Measurements from ENCODE around the gene SPEM2.

Gene SPEM2

DNA sequence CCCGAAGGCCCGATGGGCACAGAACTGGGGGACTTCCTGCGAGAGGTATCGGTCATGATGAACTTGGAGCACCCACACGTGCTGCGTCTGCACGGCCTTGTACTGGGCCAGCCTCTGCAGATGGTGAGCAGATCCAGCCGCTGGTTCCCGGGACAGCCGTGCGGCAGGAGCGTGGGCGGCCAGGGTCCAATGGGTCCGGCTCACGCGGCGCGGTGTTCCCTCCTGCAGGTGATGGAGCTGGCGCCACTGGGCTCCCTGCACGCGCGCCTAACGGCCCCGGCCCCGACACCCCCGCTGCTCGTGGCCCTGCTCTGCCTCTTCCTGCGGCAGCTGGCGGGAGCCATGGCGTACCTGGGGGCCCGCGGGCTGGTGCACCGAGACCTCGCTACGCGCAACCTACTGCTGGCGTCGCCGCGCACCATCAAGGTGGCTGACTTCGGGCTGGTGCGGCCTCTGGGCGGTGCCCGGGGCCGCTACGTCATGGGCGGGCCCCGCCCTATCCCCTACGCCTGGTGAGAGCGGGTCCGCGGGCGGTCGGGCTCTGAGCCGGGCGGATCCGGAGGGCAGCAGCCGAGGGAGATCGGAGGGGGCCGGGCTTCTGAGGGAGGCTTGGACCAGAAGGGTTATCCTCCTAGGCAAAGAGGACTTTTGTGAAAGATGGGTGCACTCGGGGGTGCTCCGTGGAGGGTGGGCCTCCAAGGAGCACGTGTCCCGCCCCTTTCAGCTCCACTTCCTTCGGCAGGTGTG is 41.5 kb upstream of the SPEM2 start:
- peaks cover 9% of the 10 kb centered on the region; the same call in 1 of the 2 replicates for H3K9me3 ChIP-seq (ENCODE audit: insufficient read depth, low read length)
- no peak for TF ChIP-seq EZH2phosphoT487 (conservative IDR thresholded peaks at IDR 0.05; ENCODE audit: low read length)
- TF ChIP-seq CTCF (IDR thresholded peaks at IDR 0.05; ENCODE audit: insufficient read depth, low read length, poor library complexity, severe bottlenecking) = no peak
- H3K4me2 ChIP-seq (ENCODE audit: low read depth, low read length, poor library complexity, severe bottlenecking) = peak overlapping the region; percentile 79
- H3K27ac ChIP-seq (ENCODE audit: low read depth, low read length) = peak overlapping the region; percentile 48
- H3K9me2 ChIP-seq (replicated peaks; ENCODE audit: insufficient read depth, low read length) = no peaks in the 10 kb centered on the region
- H3K27me3 ChIP-seq (ENCODE audit: low read length) = no peaks in the 10 kb centered on the region
- no peaks in the 10 kb centered on the region for H4K20me1 ChIP-seq (ENCODE audit: low read depth, low read length)
- peak overlapping the region; percentile 73 for H3K9ac ChIP-seq (ENCODE audit: low read length)
- peak overlapping the region; percentile 77 for H3K4me3 ChIP-seq (ENCODE audit: insufficient read depth, low read length, poor library complexity, severe bottlenecking)
- H3F3A ChIP-seq (ENCODE audit: insufficient read depth) = no peaks in the 10 kb centered on the region
- H2AFZ ChIP-seq (ENCODE audit: low read depth, low read length, severe bottlenecking) = peak overlapping the region; percentile 94
- H3K79me2 ChIP-seq (ENCODE audit: insufficient read depth, low read length) = no peaks in the 10 kb centered on the region
- H3K36me3 ChIP-seq (ENCODE audit: low read length) = no peaks in the 10 kb centered on the region

DNA sequence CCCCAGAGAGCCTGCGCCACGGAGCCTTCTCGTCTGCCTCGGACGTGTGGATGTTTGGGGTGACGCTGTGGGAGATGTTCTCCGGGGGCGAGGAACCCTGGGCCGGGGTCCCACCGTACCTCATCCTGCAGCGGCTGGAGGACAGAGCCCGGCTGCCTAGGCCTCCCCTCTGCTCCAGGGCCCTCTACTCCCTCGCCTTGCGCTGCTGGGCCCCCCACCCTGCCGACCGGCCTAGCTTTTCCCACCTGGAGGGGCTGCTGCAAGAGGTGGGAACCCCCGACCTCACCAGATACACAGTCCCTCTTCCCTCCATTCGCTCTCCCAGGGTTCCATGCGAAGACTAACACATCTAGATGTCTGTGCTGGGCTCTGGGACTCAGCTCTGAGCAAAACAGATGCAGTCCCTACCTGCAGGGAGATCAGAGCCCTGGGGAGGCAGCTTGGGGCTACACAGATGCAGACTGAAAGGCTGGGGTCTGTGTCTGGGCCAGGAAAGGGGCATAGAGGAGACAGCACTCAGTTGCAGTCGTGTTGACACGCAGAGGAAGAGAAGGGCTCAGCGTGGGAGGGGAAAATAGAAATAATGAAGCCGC is 40.8 kb upstream of the SPEM2 start:
- Histone ChIP-seq H3K79me2 (ENCODE audit: insufficient read depth, low read length) (no peaks in the 10 kb centered on the region), H2AFZ (ENCODE audit: low read depth, low read length, severe bottlenecking) (peak overlapping the region; percentile 94), H3K9me3 (ENCODE audit: insufficient read depth, low read length) (peaks cover 3% of the 10 kb centered on the region; the same call in 1 of the 2 replicates), H3K27ac (ENCODE audit: low read depth, low read length) (peak overlapping the region; percentile 48), H3K9me2 (replicated peaks; ENCODE audit: insufficient read depth, low read length) (no peaks in the 10 kb centered on the region), H4K20me1 (ENCODE audit: low read depth, low read length) (no peaks in the 10 kb centered on the region), H3K4me2 (ENCODE audit: low read depth, low read length, poor library complexity, severe bottlenecking) (peak overlapping the region; percentile 79), H3K36me3 (ENCODE audit: low read length) (no peaks in the 10 kb centered on the region), H3K27me3 (ENCODE audit: low read length) (no peaks in the 10 kb centered on the region), H3F3A (ENCODE audit: insufficient read depth) (no peaks in the 10 kb centered on the region), H3K9ac (ENCODE audit: low read length) (peak overlapping the region; percentile 73), H3K4me3 (ENCODE audit: insufficient read depth, low read length, poor library complexity, severe bottlenecking) (peak overlapping the region; percentile 77)
- no peak for TF ChIP-seq EZH2phosphoT487 (conservative IDR thresholded peaks at IDR 0.05; ENCODE audit: low read length)
- no peak for TF ChIP-seq CTCF (IDR thresholded peaks at IDR 0.05; ENCODE audit: insufficient read depth, low read length, poor library complexity, severe bottlenecking)

GRCh38 chr17:7388856-7389255 is 36.6 kb upstream of the SPEM2 start:
- no peak overlapping the region for H3K9ac ChIP-seq (ENCODE audit: low read length)
- H3K9me3 ChIP-seq (ENCODE audit: insufficient read depth, low read length) = no peaks in the 10 kb centered on the region
- H3K9me2 ChIP-seq (replicated peaks; ENCODE audit: insufficient read depth, low read length) = no peaks in the 10 kb centered on the region
- H3K27me3 ChIP-seq (ENCODE audit: low read length) = no peaks in the 10 kb centered on the region
- no peaks in the 10 kb centered on the region for H3K79me2 ChIP-seq (ENCODE audit: insufficient read depth, low read length)
- TF ChIP-seq EZH2phosphoT487 (conservative IDR thresholded peaks at IDR 0.05; ENCODE audit: low read length) (no peak), CTCF (IDR thresholded peaks at IDR 0.05; ENCODE audit: insufficient read depth, low read length, poor library complexity, severe bottlenecking) (no peak)
- no peaks in the 10 kb centered on the region for H3K36me3 ChIP-seq (ENCODE audit: low read length)
- H3K27ac ChIP-seq (ENCODE audit: low read depth, low read length) = no peak overlapping the region
- H3K4me3 ChIP-seq (ENCODE audit: insufficient read depth, low read length, poor library complexity, severe bottlenecking) = no peak overlapping the region
- H4K20me1 ChIP-seq (ENCODE audit: low read depth, low read length) = no peaks in the 10 kb centered on the region
- no peak overlapping the region for H2AFZ ChIP-seq (ENCODE audit: low read depth, low read length, severe bottlenecking)
- H3F3A ChIP-seq (ENCODE audit: insufficient read depth) = 0 out of 2 replicates have a peak, but pooled peaks cover 3% of the 10 kb centered on the region
- no peak overlapping the region for H3K4me2 ChIP-seq (ENCODE audit: low read depth, low read length, poor library complexity, severe bottlenecking)

All from SU-DHL-6 (cell line).